Cortex of kidney (tissue), 1 donor: ENCODE data around the gene NCOR1.
"Not testable (repeated sequence)": the region's sequence is repeated elsewhere in the genome, so short reads cannot be mapped to it uniquely, and the experiment has no call there.

Source experiments
- DNase-seq: peaks from one replicate; lab custom pipeline; 2025; lab: John Stamatoyannopoulos, UW

Gene NCOR1

GRCh38 chr17:16148596-16148995 is 66.7 kb downstream of the NCOR1 start:
- no peak for DNase-seq

GRCh38 chr17:16145319-16145890 is 69.9 kb downstream of the NCOR1 start:
- DNase-seq = not testable (repeated sequence)

GRCh38 chr17:16141685-16142084 is 73.6 kb downstream of the NCOR1 start:
- no peak for DNase-seq

GRCh38 chr17:16140854-16141253 is 74.5 kb downstream of the NCOR1 start:
- DNase-seq = no peak

GRCh38 chr17:16135461-16135860 is 79.9 kb downstream of the NCOR1 start:
- no peak for DNase-seq

GRCh38 chr17:16131593-16131992 is 83.7 kb downstream of the NCOR1 start:
- no peak for DNase-seq

- DNase-seq = no peak
Observed at GRCh38 chr17:16129441-16130205, 85.7 kb downstream of the NCOR1 start.

GRCh38 chr17:16123531-16123930 is 91.8 kb downstream of the NCOR1 start:
- no peak for DNase-seq

- DNase-seq = no peak
Observed at GRCh38 chr17:16122697-16123434, 92.5 kb downstream of the NCOR1 start.

- DNase-seq = no peak
Observed at GRCh38 chr17:16121915-16122314, 93.4 kb downstream of the NCOR1 start.

GRCh38 chr17:16120937-16121336 is 94.4 kb downstream of the NCOR1 start:
- DNase-seq = no peak

GRCh38 chr17:16117149-16117548 is 98.2 kb downstream of the NCOR1 start:
- no peak for DNase-seq

GRCh38 chr17:16115077-16115698 is 100.1 kb downstream of the NCOR1 start:
- DNase-seq = not testable (repeated sequence)

- no peak for DNase-seq
Observed at GRCh38 chr17:16108871-16109270, 106.5 kb downstream of the NCOR1 start.

- no peak for DNase-seq
Observed at GRCh38 chr17:16108386-16108785, 106.9 kb downstream of the NCOR1 start.

GRCh38 chr17:16107165-16107770 is 108.1 kb downstream of the NCOR1 start:
- DNase-seq = no peak

GRCh38 chr17:16106161-16106891 is 109.0 kb downstream of the NCOR1 start:
- no peak for DNase-seq

GRCh38 chr17:16104189-16104588 is 111.1 kb downstream of the NCOR1 start:
- DNase-seq = no peak

- DNase-seq = no peak
Observed at GRCh38 chr17:16101440-16101839, 113.9 kb downstream of the NCOR1 start.

- no peak for DNase-seq
Observed at GRCh38 chr17:16100737-16101400, 114.5 kb downstream of the NCOR1 start.

GRCh38 chr17:16091773-16092172 is 123.6 kb downstream of the NCOR1 start:
- no peak for DNase-seq
